Heart left ventricle (tissue), 13 donors: ENCODE data around the gene FAHD2B.
"Not testable (repeated sequence)": the region's sequence is repeated elsewhere in the genome, so short reads cannot be mapped to it uniquely, and the experiment has no call there.

Experiments used
- CTCF ChIP-seq, 12 donors: fragments of 200-600 bp; sonication (generic) in 4 of 12; IDR thresholded peaks; one replicate each; pipeline versions ENCODE4 v1.5.0 to v1.8.0; 2018 to 2022; ENCODE audit warnings: antibody characterized with exemption in 12 of 12, mild to moderate bottlenecking in 5 of 12
- POLR2A ChIP-seq, 2 donors: fragments of 450-650 bp; IDR thresholded peaks; one replicate each; pipeline ENCODE4 v1.6.1; 2017; ENCODE audit warnings: antibody characterized with exemption in 2 of 2, mild to moderate bottlenecking in 2 of 2, moderate library complexity in 2 of 2
- donor health status: ischemic (EF 13 %, LVEDD 7.1; RV severe dilation, severe dysfunction).
- donor health status: DM: no; HTN: yes; CAD: no.
- donor health status: DM: no; HTN: no; CAD: no.
- donor health status: ischemic (EF 25% LVEDD 6.9; RV normal size, moderate dysfunction).
- donor health status: ischemic (EF 25% LVEDD 5.7; RV mildly dilated, moderate dysfunction).
- donor health status: ischemic (EF 35%, LVEDD 5.7; RV mildly dilated, moderate dysfunction).
- donor health status: nonischemic (EF 11% LVEDD 7.7; RV severe dilation, severe dysfunction).
- donor health status: DM: yes; HTN: yes; CAD: no.
- donor health status: PGD.
- donor health status: ischemic (EF 29% LVEDD 5.4; RV normal size, mild dysfunction).
- donor health status: nonischemic (EF 23%, LVEDD 6.1; RV moderate dilation, normal function).

- TF ChIP-seq CTCF, POLR2A (IDR thresholded peaks at IDR 0.05): not testable (repeated sequence)
Measured at GRCh38 chr2:97059782-97060181, 34.9 kb downstream of the FAHD2B start.
